Measurements from ENCODE around the gene RAP1GDS1. TPM values are rescaled to one million over a fixed set of nuclear protein-coding genes. Genes with fewer than 3 reads are reported as not detected.
"Not testable (repeated sequence)": the region's sequence is repeated elsewhere in the genome, so short reads cannot be mapped to it uniquely, and the experiment has no call there.

RAP1GDS1 gene
- total RNA-seq, 2 donors from 2014 or later = 16.7 to 34.6 TPM

GRCh38 chr4:98470366-98470765, 209.2 kb downstream of the RAP1GDS1 start:
- H3K27ac ChIP-seq = no peak overlapping the region

GRCh38 chr4:98470831-98471230, 209.6 kb downstream of the RAP1GDS1 start:
- Histone ChIP-seq H3K4me3 (no peak overlapping the region), H3K36me3 (no peaks in the 10 kb centered on the region), H3K27ac (no peak overlapping the region), H3K4me1 (ENCODE audit: control insufficient read depth in 1 of 2, low read depth in 2 of 2) (peaks cover 10 to 12% of the 10 kb centered on the region in 2 donors), H3K27me3 (replicated peaks; ENCODE audit: insufficient read depth) (no peaks in the 10 kb centered on the region), H3K9me3 (no peaks in the 10 kb centered on the region)
- no peak for ATAC-seq (ENCODE audit: insufficient number of reproducible peaks, low FRiP score, low read depth)
- DNase-seq (ENCODE audit: low spot score) = no peak
- TF ChIP-seq CTCF (IDR thresholded peaks at IDR 0.05) = no peak

More at GRCh38 chr4:98470366-98470765, 209.2 kb downstream of the RAP1GDS1 start:
- Histone ChIP-seq H3K4me1 (ENCODE audit: control insufficient read depth in 1 of 2, low read depth in 2 of 2) (peaks cover 10 to 12% of the 10 kb centered on the region in 2 donors), H3K9me3 (no peaks in the 10 kb centered on the region), H3K4me3 (no peak overlapping the region), H3K36me3 (no peaks in the 10 kb centered on the region), H3K27me3 (replicated peaks; ENCODE audit: insufficient read depth) (no peaks in the 10 kb centered on the region)
- no peak for TF ChIP-seq CTCF (IDR thresholded peaks at IDR 0.05)
- ATAC-seq (ENCODE audit: insufficient number of reproducible peaks, low FRiP score, low read depth) (no peak), DNase-seq (ENCODE audit: low spot score) (no peak)

- H3K36me3 ChIP-seq = no peaks in the 10 kb centered on the region
- H3K4me3 ChIP-seq = no peak overlapping the region
- TF ChIP-seq CTCF (IDR thresholded peaks at IDR 0.05) = no peak
- no peaks in the 10 kb centered on the region for H3K27me3 ChIP-seq (replicated peaks; ENCODE audit: insufficient read depth)
- no peak for ATAC-seq (ENCODE audit: insufficient number of reproducible peaks, low FRiP score, low read depth)
- peaks cover 7% of the 10 kb centered on the region in 2 donors for H3K4me1 ChIP-seq (ENCODE audit: control insufficient read depth in 1 of 2, low read depth in 2 of 2)
- no peak overlapping the region for H3K27ac ChIP-seq
- no peaks in the 10 kb centered on the region for H3K9me3 ChIP-seq
- no peak for DNase-seq (ENCODE audit: low spot score)
Measured at GRCh38 chr4:98473046-98473445, 211.9 kb downstream of the RAP1GDS1 start.

- no peaks in the 10 kb centered on the region for H3K9me3 ChIP-seq
- H3K36me3 ChIP-seq = no peaks in the 10 kb centered on the region
- DNase-seq (ENCODE audit: low spot score) = no peak
- ATAC-seq (ENCODE audit: insufficient number of reproducible peaks, low FRiP score, low read depth) = no peak
- H3K4me3 ChIP-seq = no peak overlapping the region
- no peak for TF ChIP-seq CTCF (IDR thresholded peaks at IDR 0.05)
- no peaks in the 10 kb centered on the region for H3K27me3 ChIP-seq (replicated peaks; ENCODE audit: insufficient read depth)
- H3K4me1 ChIP-seq (ENCODE audit: control insufficient read depth in 1 of 2, low read depth in 2 of 2) = no peaks in the 10 kb centered on the region
- H3K27ac ChIP-seq = no peak overlapping the region
Measured at GRCh38 chr4:98474408-98474844, 213.2 kb downstream of the RAP1GDS1 start.

GRCh38 chr4:98476891-98477290, 215.7 kb downstream of the RAP1GDS1 start:
- Histone ChIP-seq H3K27me3 (replicated peaks; ENCODE audit: insufficient read depth) (no peaks in the 10 kb centered on the region), H3K4me1 (ENCODE audit: control insufficient read depth in 1 of 2, low read depth in 2 of 2) (peaks cover 0 to 10% of the 10 kb centered on the region in 2 donors), H3K9me3 (no peaks in the 10 kb centered on the region), H3K36me3 (no peaks in the 10 kb centered on the region), H3K4me3 (no peak overlapping the region), H3K27ac (no peak overlapping the region)
- TF ChIP-seq CTCF (IDR thresholded peaks at IDR 0.05) = no peak
- no peak for ATAC-seq (ENCODE audit: insufficient number of reproducible peaks, low FRiP score, low read depth)
- DNase-seq (ENCODE audit: low spot score) = no peak

- H3K9me3 ChIP-seq; H3K4me3 ChIP-seq; H3K27me3 ChIP-seq (replicated peaks; ENCODE audit: insufficient read depth); H3K36me3 ChIP-seq; DNase-seq (ENCODE audit: low spot score); H3K27ac ChIP-seq; ATAC-seq (ENCODE audit: insufficient number of reproducible peaks, low FRiP score, low read depth): not testable (repeated sequence)
- H3K4me1 ChIP-seq (ENCODE audit: control insufficient read depth in 1 of 2, low read depth in 2 of 2) = peaks cover 0 to 13% of the 10 kb centered on the region in 2 donors
Measured at GRCh38 chr4:98479590-98479989, 218.4 kb downstream of the RAP1GDS1 start.

Measured in thoracic aorta (tissue), 2 donors.